Astrocyte of the spinal cord (primary cell): ENCODE measurements around the gene HEMGN.

Experiments used
- DNase-seq: peaks from one replicate; pipeline ENCODE4 v3.0.0; 2011; ENCODE audit warnings: low read depth, low spot score
- H3K4me3 ChIP-seq: 2 replicates; pipeline ENCODE4 v1.5.1; 2011; ENCODE audit warnings: low read depth, mild to moderate bottlenecking, low read length, moderate library complexity
- in situ Hi-C: cut with HindIII; loops from 2 replicates; pipeline ENCODE4 v1.10.0; 2017; ENCODE audit warnings: low sequenced_read_pairs
- TF ChIP-seq, protein P1 (sequence below): IDR thresholded peaks from 2 replicates; pipeline ENCODE4 v1.5.1; 2012; ENCODE audit warnings: low read depth, mild to moderate bottlenecking, low read length, inconsistent platforms

HEMGN gene

DNA sequence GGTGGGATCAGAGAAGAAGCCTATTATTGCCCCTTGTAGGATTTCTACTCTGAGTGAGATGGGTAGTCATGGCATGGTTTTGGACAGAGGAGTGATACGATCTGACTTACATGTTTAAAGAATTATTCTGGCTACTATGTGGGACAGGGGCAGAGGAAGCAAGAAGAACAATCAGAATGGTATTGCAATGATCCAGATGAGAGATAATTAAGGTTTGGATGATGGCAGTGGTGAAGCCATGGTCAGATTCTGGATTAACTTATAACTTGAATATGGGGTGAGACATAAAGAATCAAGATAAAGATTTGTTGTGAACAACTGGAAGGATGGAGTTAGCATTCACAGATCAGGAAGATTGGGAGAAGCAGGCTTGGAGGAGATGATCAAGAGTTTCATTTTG is 3.4 kb upstream of the HEMGN start:
- TF ChIP-seq, protein P1, sequence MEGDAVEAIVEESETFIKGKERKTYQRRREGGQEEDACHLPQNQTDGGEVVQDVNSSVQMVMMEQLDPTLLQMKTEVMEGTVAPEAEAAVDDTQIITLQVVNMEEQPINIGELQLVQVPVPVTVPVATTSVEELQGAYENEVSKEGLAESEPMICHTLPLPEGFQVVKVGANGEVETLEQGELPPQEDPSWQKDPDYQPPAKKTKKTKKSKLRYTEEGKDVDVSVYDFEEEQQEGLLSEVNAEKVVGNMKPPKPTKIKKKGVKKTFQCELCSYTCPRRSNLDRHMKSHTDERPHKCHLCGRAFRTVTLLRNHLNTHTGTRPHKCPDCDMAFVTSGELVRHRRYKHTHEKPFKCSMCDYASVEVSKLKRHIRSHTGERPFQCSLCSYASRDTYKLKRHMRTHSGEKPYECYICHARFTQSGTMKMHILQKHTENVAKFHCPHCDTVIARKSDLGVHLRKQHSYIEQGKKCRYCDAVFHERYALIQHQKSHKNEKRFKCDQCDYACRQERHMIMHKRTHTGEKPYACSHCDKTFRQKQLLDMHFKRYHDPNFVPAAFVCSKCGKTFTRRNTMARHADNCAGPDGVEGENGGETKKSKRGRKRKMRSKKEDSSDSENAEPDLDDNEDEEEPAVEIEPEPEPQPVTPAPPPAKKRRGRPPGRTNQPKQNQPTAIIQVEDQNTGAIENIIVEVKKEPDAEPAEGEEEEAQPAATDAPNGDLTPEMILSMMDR: no peak
- in situ Hi-C loops: no loop called here

GRCh38 chr9:97940741-97941140 is 2.8 kb upstream of the HEMGN start:
- in situ Hi-C loops: no loop called here
- no peak for DNase-seq
- no peak overlapping the region for H3K4me3 ChIP-seq
- TF ChIP-seq, protein P1: no peak

More for the DNA sequence above, 3.4 kb upstream of the HEMGN start:
- no peak overlapping the region for H3K4me3 ChIP-seq
- no peak for DNase-seq

DNA sequence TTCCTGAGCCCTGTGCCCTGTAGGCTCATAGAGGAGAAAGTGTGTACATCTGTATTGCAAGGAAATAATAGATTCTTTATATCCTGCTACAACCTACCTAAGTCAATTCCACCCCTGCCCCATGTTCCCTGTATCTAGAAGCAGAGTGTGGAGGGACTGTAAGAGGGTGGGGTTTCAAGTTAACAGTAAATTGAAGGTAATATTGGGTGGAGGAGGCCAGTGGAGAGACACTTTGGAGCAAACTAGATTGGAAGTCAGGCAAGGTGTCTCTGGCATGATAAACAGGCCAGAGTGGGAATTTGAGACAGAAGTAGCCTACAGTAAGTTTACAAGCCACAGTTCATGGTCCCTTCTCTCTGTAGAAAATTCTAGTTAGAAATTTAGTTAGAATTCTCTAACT is 2.3 kb upstream of the HEMGN start:
- in situ Hi-C loops: no loop called here
- H3K4me3 ChIP-seq: no peak overlapping the region
- TF ChIP-seq, protein P1: no peak
- DNase-seq: no peak

- in situ Hi-C loops: no loop called here
- TF ChIP-seq, protein P1: no peak
- H3K4me3 ChIP-seq: no peak overlapping the region
- DNase-seq: no peak
Measured at GRCh38 chr9:97936998-97937397, 974 bp downstream of the HEMGN start.

DNA sequence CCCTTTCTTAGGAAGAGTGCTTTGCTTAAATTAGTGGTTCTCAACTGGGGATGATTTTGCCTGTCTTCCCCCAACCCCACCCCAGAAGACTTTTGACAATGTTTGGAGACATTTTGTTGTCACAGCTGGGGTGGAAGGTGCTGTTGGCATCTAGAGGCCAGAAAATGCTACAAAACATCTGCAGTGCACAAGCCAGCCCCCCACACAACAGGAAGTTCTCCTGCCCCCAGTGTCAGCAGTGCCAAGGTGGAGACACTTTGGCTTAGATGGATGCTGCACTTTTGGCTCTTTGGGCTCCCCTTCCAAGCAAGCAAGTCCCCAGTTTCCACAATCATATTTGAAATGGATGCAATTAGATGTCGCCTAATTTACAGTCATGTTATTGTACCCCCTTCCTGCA is 2.7 kb downstream of the HEMGN start:
- TF ChIP-seq, protein P1: no peak
- no peak overlapping the region for H3K4me3 ChIP-seq
- DNase-seq: no peak
- in situ Hi-C loops: no loop called here

- no peak overlapping the region for H3K4me3 ChIP-seq
- in situ Hi-C loops: no loop called here
- TF ChIP-seq, protein P1: no peak
- DNase-seq: no peak
Measured at GRCh38 chr9:97934321-97935115, 3.5 kb downstream of the HEMGN start.
